IPS-20b (cell line): ENCODE results near the gene CDHR4.

Source experiments
- H3K27ac ChIP-seq: one replicate; pipeline ENCODE4 v1.5.1; 2013; ENCODE audit warnings: low read length
- H3K27me3 ChIP-seq: 2 replicates; pipeline ENCODE4 v1.6.1; 2013; ENCODE audit warnings: mild to moderate bottlenecking, low read length, inconsistent platforms; ENCODE audit not compliant: insufficient read depth
- H3K36me3 ChIP-seq: 2 replicates; pipeline ENCODE4 v1.6.1; 2013; ENCODE audit warnings: low read depth, mild to moderate bottlenecking, inconsistent platforms, low read length, moderate library complexity; ENCODE audit not compliant: insufficient read depth
- H3K4me1 ChIP-seq: 2 replicates; pipeline ENCODE4 v1.6.1; 2013; ENCODE audit warnings: mild to moderate bottlenecking, control low read depth, inconsistent platforms, low read length, moderate library complexity; ENCODE audit not compliant: insufficient read depth
- H3K4me3 ChIP-seq: 2 replicates; pipeline ENCODE4 v1.5.1; 2013; ENCODE audit warnings: mild to moderate bottlenecking, low read length, inconsistent platforms
- H3K9ac ChIP-seq: 2 replicates; pipeline ENCODE4 v1.6.1; 2013; ENCODE audit warnings: low read depth, mild to moderate bottlenecking, inconsistent platforms, low read length, moderate library complexity
- H3K9me3 ChIP-seq: 2 replicates; pipeline ENCODE4 v1.6.1; 2013; ENCODE audit warnings: mild to moderate bottlenecking, low read depth, low read length, inconsistent platforms; ENCODE audit not compliant: insufficient read depth

Gene CDHR4

GRCh38 chr3:49802719-49803464, 3.2 kb upstream of the CDHR4 start, which contains the start of gene INKA1:
Gene INKA1 (plus strand): TSS chr3:49803261. CDS start chr3:49803393, 132 bp downstream.
- peaks cover 57% of the 10 kb centered on the region for H3K27me3 ChIP-seq
- no peak within 1 kb of the TSS for H3K27ac ChIP-seq
- peak within 1 kb of the TSS; percentile 91 for H3K4me3 ChIP-seq
- peaks cover 5% of the 10 kb centered on the region; the same call in 1 of the 2 replicates for H3K4me1 ChIP-seq
- H3K9ac ChIP-seq, result peak within 1 kb of the TSS; percentile 58; the same call in 1 of the 2 replicates
- H3K9me3 ChIP-seq, result no peaks in the 10 kb centered on the region
- H3K36me3 ChIP-seq, result no peaks in the 10 kb centered on the region

- Histone ChIP-seq H3K9me3 (no peaks in the 10 kb centered on the region), H3K4me3 (no peak overlapping the region), H3K36me3 (no peaks in the 10 kb centered on the region), H3K9ac (no peak overlapping the region), H3K27ac (no peak overlapping the region), H3K4me1 (no peaks in the 10 kb centered on the region), H3K27me3 (peaks cover 57% of the 10 kb centered on the region)
These were observed 1.5 kb upstream of the CDHR4 start for GRCh38 chr3:49801160-49801559.

- H3K36me3 ChIP-seq, result no peaks in the 10 kb centered on the region
- no peaks in the 10 kb centered on the region for H3K9me3 ChIP-seq
- H3K4me1 ChIP-seq, result no peaks in the 10 kb centered on the region
- H3K27me3 ChIP-seq, result peaks cover 42% of the 10 kb centered on the region
- no peak overlapping the region for H3K27ac ChIP-seq
- H3K4me3 ChIP-seq, result no peak overlapping the region
- H3K9ac ChIP-seq, result no peak overlapping the region
These were observed 568 bp downstream of the CDHR4 start for GRCh38 chr3:49799105-49799504.

- no peak overlapping the region for H3K27ac ChIP-seq
These were observed 4.5 kb downstream of the CDHR4 start for GRCh38 chr3:49794926-49795905.

GRCh38 chr3:49794431-49794830, 5.2 kb downstream of the CDHR4 start:
- no peak overlapping the region for H3K27ac ChIP-seq
- H3K4me3 ChIP-seq, result no peak overlapping the region
- H3K36me3 ChIP-seq, result no peaks in the 10 kb centered on the region
- H3K9me3 ChIP-seq, result no peaks in the 10 kb centered on the region
- no peaks in the 10 kb centered on the region for H3K4me1 ChIP-seq
- H3K27me3 ChIP-seq, result 0 out of 2 replicates have a peak, but pooled peaks cover 3% of the 10 kb centered on the region
- H3K9ac ChIP-seq, result no peak overlapping the region

More at GRCh38 chr3:49794926-49795905, 4.5 kb downstream of the CDHR4 start:
- Histone ChIP-seq H3K9me3 (no peaks in the 10 kb centered on the region), H3K4me1 (no peaks in the 10 kb centered on the region), H3K4me3 (no peak overlapping the region), H3K27me3 (peaks cover 11% of the 10 kb centered on the region; the same call in 1 of the 2 replicates), H3K36me3 (no peaks in the 10 kb centered on the region), H3K9ac (no peak overlapping the region)

- Histone ChIP-seq H3K36me3 (no peaks in the 10 kb centered on the region), H3K4me3 (no peak overlapping the region), H3K9me3 (no peaks in the 10 kb centered on the region), H3K9ac (no peak overlapping the region), H3K4me1 (no peaks in the 10 kb centered on the region), H3K27ac (no peak overlapping the region), H3K27me3 (no peaks in the 10 kb centered on the region)
These were observed 6.1 kb downstream of the CDHR4 start for GRCh38 chr3:49793486-49794085.

GRCh38 chr3:49792371-49793150, 7.1 kb downstream of the CDHR4 start:
- H3K9ac ChIP-seq, result no peak overlapping the region
- H3K9me3 ChIP-seq, result no peaks in the 10 kb centered on the region

GRCh38 chr3:49791571-49791970, 8.1 kb downstream of the CDHR4 start:
- Histone ChIP-seq H3K9me3 (no peaks in the 10 kb centered on the region), H3K27me3 (no peaks in the 10 kb centered on the region), H3K36me3 (no peaks in the 10 kb centered on the region), H3K4me3 (no peak overlapping the region), H3K27ac (no peak overlapping the region), H3K4me1 (no peaks in the 10 kb centered on the region), H3K9ac (no peak overlapping the region)

More at GRCh38 chr3:49792371-49793150, 7.1 kb downstream of the CDHR4 start:
- no peak overlapping the region for H3K27ac ChIP-seq
- no peak overlapping the region for H3K4me3 ChIP-seq
- no peaks in the 10 kb centered on the region for H3K4me1 ChIP-seq
- H3K36me3 ChIP-seq, result no peaks in the 10 kb centered on the region
- no peaks in the 10 kb centered on the region for H3K27me3 ChIP-seq

- H3K9ac ChIP-seq, result no peak overlapping the region
These were observed 8.9 kb downstream of the CDHR4 start for GRCh38 chr3:49790626-49791411.

GRCh38 chr3:49788056-49788455, 11.6 kb downstream of the CDHR4 start:
- Histone ChIP-seq H3K27me3 (no peaks in the 10 kb centered on the region), H3K36me3 (peaks cover 9% of the 10 kb centered on the region; the same call in 1 of the 2 replicates), H3K9ac (no peak overlapping the region), H3K27ac (no peak overlapping the region), H3K4me1 (peaks cover 3% of the 10 kb centered on the region), H3K4me3 (no peak overlapping the region), H3K9me3 (no peaks in the 10 kb centered on the region)

More at GRCh38 chr3:49790626-49791411, 8.9 kb downstream of the CDHR4 start:
- no peaks in the 10 kb centered on the region for H3K9me3 ChIP-seq
- no peaks in the 10 kb centered on the region for H3K36me3 ChIP-seq
- no peaks in the 10 kb centered on the region for H3K4me1 ChIP-seq
- H3K27me3 ChIP-seq, result no peaks in the 10 kb centered on the region
- H3K27ac ChIP-seq, result no peak overlapping the region
- H3K4me3 ChIP-seq, result no peak overlapping the region
